MM.1S (cell line): ENCODE data around the gene MEGF10.

Experiments
- DNase-seq: peaks from one replicate; pipeline ENCODE4 v3.0.0-alpha.2; 2015
- H2AFZ ChIP-seq: fragments of 300-600 bp; sonication (generic); 2 replicates; pipeline ENCODE4 v1.6.0; 2016; ENCODE audit warnings: antibody characterized with exemption, low read length
- H3F3A ChIP-seq: fragments of 300-600 bp; sonication (generic); 2 replicates; pipeline ENCODE4 v1.6.1; 2016; ENCODE audit warnings: mild to moderate bottlenecking, antibody characterized with exemption, low read length, moderate library complexity, mixed read lengths; ENCODE audit not compliant: insufficient read depth
- H3K27ac ChIP-seq: fragments of 300-600 bp; sonication (generic); 2 replicates; pipeline ENCODE4 v1.5.1; 2016; ENCODE audit warnings: mild to moderate bottlenecking, low read length
- H3K27me3 ChIP-seq: fragments of 300-600 bp; sonication (generic); replicated peaks from 2 replicates; pipeline ENCODE4 v1.6.0; 2016; ENCODE audit warnings: low read length; ENCODE audit not compliant: insufficient read depth
- H3K36me3 ChIP-seq: fragments of 300-600 bp; sonication (generic); replicated peaks from 2 replicates; pipeline ENCODE4 v1.6.1; 2016; ENCODE audit warnings: mild to moderate bottlenecking, low read length, mixed read lengths; ENCODE audit not compliant: insufficient read depth
- H3K4me1 ChIP-seq: fragments of 300-600 bp; sonication (generic); 2 replicates; pipeline ENCODE4 v1.6.1; 2016; ENCODE audit warnings: low read length, mixed read lengths
- H3K4me2 ChIP-seq: fragments of 300-600 bp; sonication (generic); 2 replicates; pipeline ENCODE4 v1.6.0; 2016; ENCODE audit warnings: low read depth, low read length
- H3K4me3 ChIP-seq: fragments of 300-600 bp; sonication (generic); 2 replicates; pipeline ENCODE4 v1.5.1; 2016; ENCODE audit warnings: low read length, mixed read lengths
- H3K79me2 ChIP-seq: fragments of 300-600 bp; sonication (generic); 2 replicates; pipeline ENCODE4 v1.6.1; 2016; ENCODE audit warnings: mixed run types, low read length, mixed read lengths
- H3K9ac ChIP-seq: fragments of 300-600 bp; sonication (generic); 2 replicates; pipeline ENCODE4 v1.6.1; 2016; ENCODE audit warnings: low read length, mixed read lengths
- H3K9me2 ChIP-seq: fragments of 300-600 bp; sonication (generic); replicated peaks from 2 replicates; pipeline ENCODE4 v1.6.1; 2016; ENCODE audit warnings: mild to moderate bottlenecking, low read length, mixed read lengths; ENCODE audit not compliant: insufficient read depth
- H3K9me3 ChIP-seq: fragments of 300-600 bp; sonication (generic); replicated peaks from 2 replicates; pipeline ENCODE4 v1.6.1; 2016; ENCODE audit warnings: mild to moderate bottlenecking, low read length, mixed read lengths; ENCODE audit not compliant: insufficient read depth
- H4K20me1 ChIP-seq: fragments of 300-600 bp; sonication (generic); 2 replicates; pipeline ENCODE4 v1.6.1; 2016; ENCODE audit warnings: mild to moderate bottlenecking, low read length, moderate library complexity, mixed read lengths; ENCODE audit not compliant: insufficient read depth
- CTCF ChIP-seq: fragments of 300-600 bp; sonication (generic); IDR thresholded peaks from 2 replicates; pipeline ENCODE4 v1.5.1; 2016; ENCODE audit warnings: antibody characterized with exemption, low read length, mixed read lengths
- EZH2 ChIP-seq: fragments of 300-600 bp; sonication (generic); optimal IDR thresholded peaks from 2 replicates; pipeline ENCODE3; 2017; ENCODE audit warnings: low read depth, mild to moderate bottlenecking, antibody characterized with exemption, low read length, mixed read lengths
- EZH2phosphoT487 ChIP-seq: fragments of 300-600 bp; sonication (generic); IDR thresholded peaks from 2 replicates; pipeline ENCODE4 v1.6.1; 2018; ENCODE audit warnings: antibody characterized with exemption, low read length

The MEGF10 gene

GRCh38 chr5:127303404-127303803, 12.8 kb downstream of the MEGF10 start:
- Histone ChIP-seq H3K27me3 (no peaks in the 10 kb centered on the region), H3K79me2 (no peaks in the 10 kb centered on the region)
- TF ChIP-seq EZH2 = no peak
- no peak for TF ChIP-seq CTCF
- no peak for TF ChIP-seq EZH2phosphoT487

GRCh38 chr5:127305493-127305892, 14.9 kb downstream of the MEGF10 start:
- Histone ChIP-seq H4K20me1 (no peaks in the 10 kb centered on the region), H3K79me2 (no peaks in the 10 kb centered on the region), H3K9ac (no peak overlapping the region), H3K36me3 (no peaks in the 10 kb centered on the region), H3K27ac (no peak overlapping the region), H3K4me2 (no peak overlapping the region), H3K4me3 (no peak overlapping the region), H2AFZ (no peak overlapping the region), H3K9me3 (no peaks in the 10 kb centered on the region), H3K9me2 (0 out of 2 replicates have a peak, but pooled peaks cover 3% of the 10 kb centered on the region), H3F3A (no peaks in the 10 kb centered on the region), H3K4me1 (no peaks in the 10 kb centered on the region), H3K27me3 (no peaks in the 10 kb centered on the region)
- TF ChIP-seq CTCF (no peak), EZH2 (no peak), EZH2phosphoT487 (no peak)
- DNase-seq = no peak

More at GRCh38 chr5:127303404-127303803, 12.8 kb downstream of the MEGF10 start:
- Histone ChIP-seq H3K9me2 (no peaks in the 10 kb centered on the region), H3K27ac (no peak overlapping the region), H3K36me3 (no peaks in the 10 kb centered on the region), H3K9ac (no peak overlapping the region), H4K20me1 (no peaks in the 10 kb centered on the region), H3K9me3 (no peaks in the 10 kb centered on the region), H3K4me3 (no peak overlapping the region), H3K4me1 (no peaks in the 10 kb centered on the region), H3F3A (no peaks in the 10 kb centered on the region), H2AFZ (no peak overlapping the region), H3K4me2 (no peak overlapping the region)
- no peak for DNase-seq

GRCh38 chr5:127306036-127306435, 15.4 kb downstream of the MEGF10 start:
- Histone ChIP-seq H4K20me1 (no peaks in the 10 kb centered on the region), H3K4me3 (no peak overlapping the region), H3K79me2 (no peaks in the 10 kb centered on the region), H3K9me3 (no peaks in the 10 kb centered on the region), H3K36me3 (no peaks in the 10 kb centered on the region), H3K27me3 (no peaks in the 10 kb centered on the region), H3F3A (no peaks in the 10 kb centered on the region), H3K4me1 (no peaks in the 10 kb centered on the region), H2AFZ (no peak overlapping the region), H3K9ac (no peak overlapping the region), H3K27ac (no peak overlapping the region), H3K4me2 (no peak overlapping the region), H3K9me2 (0 out of 2 replicates have a peak, but pooled peaks cover 3% of the 10 kb centered on the region)
- TF ChIP-seq EZH2 = no peak
- TF ChIP-seq CTCF = no peak
- no peak for TF ChIP-seq EZH2phosphoT487
- no peak for DNase-seq
